HG03575 (cell line): ENCODE results near the gene ABCB1.

ENCODE experiments used
- ATAC-seq: cut with Tn5 transposase; IDR thresholded peaks from one replicate; pipeline ENCODE4 v1.9.1; 2021; ENCODE audit not compliant: unreplicated experiment, insufficient number of reproducible peaks, low FRiP score; ENCODE audit errors: extremely low read depth

Gene ABCB1

GRCh38 chr7:87600130-87601124 lies at the start of gene ABCB1:
Gene ABCB1, minus strand, starts transcription at chr7:87600884. Its CDS starts 700 bp downstream, at chr7:87600184.
- no peak for ATAC-seq

GRCh38 chr7:87648316-87648715 lies 47.6 kb upstream of the ABCB1 start:
- ATAC-seq: no peak

DNA sequence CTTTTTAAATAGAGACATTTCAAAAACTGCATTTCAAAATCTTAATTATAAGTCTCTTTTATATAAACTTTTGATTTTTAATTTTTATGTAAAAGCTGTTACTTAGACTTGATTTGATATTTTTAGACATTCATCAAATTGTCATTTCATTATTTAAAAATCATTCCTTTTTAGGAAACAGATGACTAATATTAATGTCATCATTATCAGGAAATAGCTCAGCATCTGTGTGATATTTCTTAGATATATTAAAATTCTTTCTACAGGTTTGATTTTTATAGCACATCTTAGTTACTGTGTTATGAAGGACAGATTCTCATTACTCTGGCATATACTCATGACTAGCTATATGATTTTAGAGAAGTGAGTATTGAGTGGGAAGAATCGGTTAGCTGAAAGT lies 44.8 kb upstream of the ABCB1 start:
- ATAC-seq: no peak

- ATAC-seq: no peak
Measured at GRCh38 chr7:87635921-87636320, 35.2 kb upstream of the ABCB1 start.

DNA sequence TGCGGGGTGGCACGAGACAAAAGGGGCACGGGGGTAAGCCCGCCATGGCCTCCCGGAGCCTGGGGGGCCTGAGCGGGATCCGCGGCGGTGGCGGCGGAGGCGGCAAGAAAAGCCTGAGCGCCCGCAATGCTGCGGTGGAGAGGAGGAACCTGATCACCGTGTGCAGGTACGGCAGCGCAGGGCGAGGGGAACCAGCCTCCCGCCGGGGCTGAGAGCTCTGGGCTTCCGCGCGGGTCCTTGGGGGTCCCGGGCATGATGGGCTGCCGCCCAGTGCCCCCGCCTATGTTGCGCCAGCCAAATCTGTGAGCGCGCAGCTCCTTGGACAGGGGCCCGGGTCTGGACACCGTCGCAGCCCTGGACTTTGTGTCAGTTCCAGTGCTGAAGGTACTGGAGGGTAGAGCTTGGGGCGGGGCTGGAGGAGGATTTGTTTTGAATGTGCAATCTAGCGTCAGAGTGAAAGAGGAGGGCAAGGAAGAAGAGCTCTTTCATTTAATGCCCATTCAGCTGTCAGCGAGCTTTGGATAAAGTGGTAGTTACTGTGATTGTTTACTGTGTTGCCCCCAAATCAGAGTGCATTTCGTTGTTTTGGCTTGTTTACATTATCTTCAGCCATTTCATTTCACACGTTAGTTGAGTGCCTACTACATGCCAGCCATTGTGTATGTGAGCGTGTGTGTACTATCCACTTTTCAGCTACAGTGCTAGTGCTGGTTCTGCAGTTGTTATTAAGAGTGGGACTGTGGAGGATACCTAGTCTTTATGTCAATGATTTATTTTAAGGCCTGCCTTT lies 28.3 kb upstream of the ABCB1 start:
- ATAC-seq: no peak

DNA sequence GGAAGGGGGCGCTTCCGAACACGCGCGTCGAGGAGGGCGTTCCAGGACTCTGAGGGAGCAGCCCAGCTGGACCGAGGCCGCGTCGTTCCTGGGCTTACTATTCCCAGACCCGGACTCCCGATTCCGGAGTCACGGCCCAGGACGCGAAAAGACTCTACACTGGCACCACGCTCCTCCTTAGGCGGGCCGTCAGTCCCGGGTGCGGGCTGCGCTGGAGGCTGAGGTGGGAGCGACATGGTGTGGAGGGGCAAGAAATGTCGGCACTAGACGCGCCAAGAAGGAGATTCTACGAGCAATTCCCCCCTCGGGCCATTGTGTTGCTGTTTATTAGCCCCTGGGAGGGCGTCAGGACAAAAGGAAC lies 26.9 kb upstream of the ABCB1 start:
- ATAC-seq: no peak

DNA sequence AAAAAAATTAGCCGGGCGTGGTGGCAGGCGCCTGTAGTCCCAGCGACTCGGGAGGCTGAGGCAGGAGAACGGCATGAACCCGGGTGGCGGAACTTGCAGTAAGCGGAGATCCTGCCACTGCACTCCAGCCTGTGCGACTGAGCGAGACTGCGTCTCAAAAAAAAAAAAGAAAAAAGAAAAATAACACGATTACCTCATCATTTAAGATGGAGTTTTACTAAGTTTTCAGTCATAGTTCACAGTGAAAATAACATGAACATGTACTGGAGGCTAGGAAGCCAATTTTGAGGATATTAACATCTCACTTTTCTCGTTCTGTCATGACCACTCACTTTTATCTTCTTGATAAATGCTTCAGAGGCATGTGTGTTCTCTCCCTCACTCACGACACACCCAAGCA lies 24.4 kb upstream of the ABCB1 start:
- no peak for ATAC-seq

DNA sequence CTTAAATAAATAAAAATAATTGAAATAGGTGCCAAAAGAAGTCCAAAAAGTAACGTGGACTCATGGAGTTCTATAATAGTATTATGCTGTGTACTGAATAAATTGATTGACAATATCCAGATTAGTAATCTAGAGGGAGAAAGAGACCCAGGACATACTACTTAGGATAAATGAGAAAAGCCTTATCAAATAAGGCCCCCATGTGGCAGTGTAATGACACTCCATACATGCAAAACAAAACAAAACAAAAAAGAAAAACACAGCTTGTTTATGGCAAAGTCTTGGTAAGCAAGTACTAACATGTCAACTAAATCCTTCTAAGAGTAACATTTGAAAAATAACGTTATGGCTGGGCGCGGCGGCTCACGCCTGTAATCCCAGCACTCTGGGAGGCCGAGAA lies 23.9 kb upstream of the ABCB1 start:
- ATAC-seq: no peak

GRCh38 chr7:87615197-87615596 lies 14.5 kb upstream of the ABCB1 start:
- no peak for ATAC-seq

- ATAC-seq: no peak
Measured at GRCh38 chr7:87609916-87610315, 9.2 kb upstream of the ABCB1 start.

DNA sequence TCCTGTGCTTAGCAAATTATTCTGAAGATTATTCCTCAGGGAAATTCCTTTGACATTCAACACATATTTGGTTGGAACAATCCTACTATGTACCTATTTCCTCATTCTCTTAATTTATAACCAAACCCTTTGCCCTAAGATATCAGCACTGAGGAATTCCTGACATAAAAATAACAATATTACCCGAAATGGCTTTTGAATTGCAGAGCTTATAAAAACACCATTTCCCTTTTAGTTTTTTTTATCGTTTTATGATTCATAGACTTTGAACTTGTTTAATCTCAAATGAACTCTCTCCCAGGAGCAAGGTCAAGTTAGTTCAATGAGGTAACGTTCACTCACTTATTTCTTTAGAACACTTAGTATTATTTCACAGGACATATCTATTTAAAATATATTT lies 7.7 kb upstream of the ABCB1 start:
- no peak for ATAC-seq

- no peak for ATAC-seq
Measured at GRCh38 chr7:87604264-87604663, 3.6 kb upstream of the ABCB1 start.

DNA sequence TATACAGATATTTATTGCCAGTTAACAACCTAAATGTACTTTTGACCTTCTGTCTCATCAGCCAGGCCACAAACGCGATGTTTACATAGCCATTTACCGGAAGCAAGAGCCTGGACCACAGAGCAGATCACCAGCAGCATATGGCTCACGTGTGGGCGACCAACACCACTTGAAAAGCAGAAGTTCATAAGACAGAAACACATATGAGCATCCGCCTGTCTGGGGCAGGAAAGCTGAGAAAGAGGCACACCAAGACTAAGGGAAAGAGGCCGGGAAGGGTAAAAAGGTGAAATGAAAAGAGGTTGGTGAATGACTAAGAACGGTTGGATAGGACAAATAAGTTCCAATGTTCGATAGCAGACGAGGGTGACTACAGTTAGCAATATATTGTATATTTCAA lies 1.3 kb downstream of the ABCB1 start:
- ATAC-seq: peak; percentile 96

- ATAC-seq: no peak
Measured at GRCh38 chr7:87598234-87599009, 2.3 kb downstream of the ABCB1 start.

DNA sequence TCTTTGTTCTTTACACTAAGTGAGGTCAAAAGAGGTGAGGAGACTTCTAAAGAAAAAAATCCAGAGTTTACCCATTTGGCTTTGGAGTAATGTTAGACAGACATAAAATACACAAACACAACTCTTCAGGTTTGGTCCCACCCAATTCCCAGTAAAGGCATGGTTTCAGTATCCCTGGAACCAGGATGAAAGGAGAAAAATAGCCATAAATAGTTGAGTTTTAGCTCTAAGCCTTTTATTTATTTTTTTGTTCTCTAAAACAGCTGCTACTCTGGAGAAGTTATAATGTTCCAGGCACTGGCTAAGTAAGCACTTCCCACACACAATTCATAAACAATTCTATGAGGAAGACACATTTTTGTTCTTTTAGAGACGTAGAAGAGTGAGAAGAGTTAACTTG lies 4.0 kb downstream of the ABCB1 start:
- no peak for ATAC-seq

DNA sequence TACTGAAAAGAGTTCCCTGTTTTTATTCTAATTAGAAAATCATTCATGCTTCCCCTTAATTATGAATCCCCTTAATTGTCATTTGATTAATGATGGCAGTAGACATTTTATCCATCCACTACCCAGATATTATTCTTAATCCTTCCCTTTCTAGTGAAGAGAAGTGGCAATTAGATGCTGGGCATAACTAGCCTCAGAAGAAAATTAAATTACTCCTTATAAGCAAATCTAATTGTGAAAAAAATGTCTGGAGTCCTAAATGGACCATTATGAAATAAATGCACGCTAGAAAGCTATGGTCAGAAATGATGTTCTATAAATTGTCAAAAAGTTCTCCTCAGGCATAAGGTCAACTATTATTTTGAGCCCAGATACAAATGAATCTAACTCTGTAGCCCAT lies 4.5 kb downstream of the ABCB1 start:
- no peak for ATAC-seq

DNA sequence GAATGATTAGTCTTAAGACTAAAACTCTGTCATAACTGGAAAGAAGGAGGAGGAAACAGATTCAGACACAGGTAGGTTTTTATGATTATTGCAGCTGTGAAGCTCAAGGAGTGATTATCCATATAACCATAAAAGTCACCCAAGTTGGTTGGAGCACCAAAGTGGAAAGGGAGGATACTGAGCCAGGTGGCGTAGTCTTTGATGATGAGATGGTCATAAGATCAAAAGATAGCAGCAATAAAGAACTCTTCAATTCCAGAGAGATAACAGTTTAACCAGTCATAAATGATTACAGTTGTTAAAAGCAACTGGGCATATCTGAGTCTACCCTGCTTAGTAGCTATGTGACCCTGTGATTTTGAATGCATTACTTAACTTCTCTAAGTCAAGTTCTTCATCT lies 8.4 kb downstream of the ABCB1 start:
- ATAC-seq: no peak

- ATAC-seq: no peak
Measured at GRCh38 chr7:87591211-87591610, 9.5 kb downstream of the ABCB1 start.

DNA sequence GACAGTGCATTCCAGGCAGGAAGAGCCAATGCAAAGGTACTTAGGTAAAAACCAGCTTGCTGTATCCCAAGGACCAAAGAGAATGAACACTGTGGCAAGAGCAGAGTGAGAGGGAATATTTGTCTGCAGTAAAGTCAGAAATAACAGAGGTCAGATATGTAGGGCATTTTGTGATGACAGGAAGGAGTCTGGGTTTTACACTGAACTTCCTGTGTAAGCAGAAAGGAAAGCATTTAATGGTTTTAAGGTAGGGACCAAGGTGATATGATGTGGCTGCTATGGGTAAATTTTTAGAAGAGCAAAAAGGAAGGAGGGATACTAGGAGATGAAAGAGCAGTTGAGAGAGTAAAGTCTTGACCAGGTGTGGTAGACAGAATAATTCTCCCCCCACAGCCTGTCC lies 10.1 kb downstream of the ABCB1 start:
- ATAC-seq: no peak
